Ishikawa (cell line): ENCODE data around the gene HOXD8.

Source experiments
- CEBPB ChIP-seq: IDR thresholded peaks from 2 replicates; pipeline ENCODE4 v1.6.1; 2012
- CREB1 ChIP-seq: IDR thresholded peaks from 2 replicates; pipeline ENCODE4 v1.6.1; 2012; ENCODE audit warnings: low read depth
- EGR1 ChIP-seq: IDR thresholded peaks from 2 replicates; pipeline ENCODE4 v1.6.1; 2012
- EP300 ChIP-seq: IDR thresholded peaks from 2 replicates; pipeline ENCODE4 v1.6.1; 2012; ENCODE audit warnings: borderline replicate concordance
- FOXM1 ChIP-seq: IDR thresholded peaks from 2 replicates; pipeline ENCODE4 v1.6.1; 2012; ENCODE audit warnings: low read depth, borderline replicate concordance
- NFIC ChIP-seq: IDR thresholded peaks from 2 replicates; pipeline ENCODE4 v1.6.1; 2012
- RAD21 ChIP-seq: IDR thresholded peaks from 2 replicates; pipeline ENCODE4 v1.6.1; 2012; ENCODE audit warnings: low read depth
- TAF1 ChIP-seq: IDR thresholded peaks from 2 replicates; pipeline ENCODE4 v1.6.1; 2012; ENCODE audit warnings: low read depth, mild to moderate bottlenecking
- TCF12 ChIP-seq: IDR thresholded peaks from 2 replicates; pipeline ENCODE4 v1.6.1; 2012; ENCODE audit warnings: low read depth
- TEAD4 ChIP-seq: IDR thresholded peaks from 2 replicates; pipeline ENCODE4 v1.6.1; 2012
- YY1 ChIP-seq: IDR thresholded peaks from 2 replicates; pipeline ENCODE4 v1.6.1; 2012; ENCODE audit warnings: low read depth
- ZBTB7A ChIP-seq: IDR thresholded peaks from 2 replicates; pipeline ENCODE4 v1.6.1; 2012; ENCODE audit warnings: low read depth
- TF ChIP-seq, protein P1 (sequence below): IDR thresholded peaks from 2 replicates; pipeline ENCODE4 v1.6.1; 2012
- TF ChIP-seq, protein P2 (sequence below): IDR thresholded peaks from 2 replicates; pipeline ENCODE4 v1.6.1; 2012; ENCODE audit warnings: low read depth, mild to moderate bottlenecking
- TF ChIP-seq, protein P3 (sequence below): IDR thresholded peaks from 2 replicates; pipeline ENCODE4 v1.6.1; 2012

The HOXD8 gene

DNA sequence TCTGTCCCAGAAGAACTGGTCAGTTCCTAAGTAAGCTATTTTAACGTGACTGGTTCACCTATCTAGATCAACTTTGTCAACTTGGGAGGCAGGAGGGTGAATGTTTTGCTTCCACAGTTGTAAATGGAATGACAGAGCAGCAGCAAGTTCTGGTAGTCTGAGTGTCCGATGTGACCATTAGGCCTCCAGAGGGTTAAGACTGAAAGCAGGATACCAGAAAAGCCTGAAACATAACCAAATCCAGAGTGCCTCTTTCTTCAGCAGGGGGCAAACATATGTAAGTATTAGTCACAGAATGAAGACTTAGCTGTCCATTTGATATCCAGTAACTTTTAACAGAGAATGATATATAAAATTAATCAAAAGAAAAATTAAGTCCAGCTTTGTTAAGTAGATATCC is 36.8 kb downstream of the HOXD8 start:
- TF ChIP-seq, protein P1, sequence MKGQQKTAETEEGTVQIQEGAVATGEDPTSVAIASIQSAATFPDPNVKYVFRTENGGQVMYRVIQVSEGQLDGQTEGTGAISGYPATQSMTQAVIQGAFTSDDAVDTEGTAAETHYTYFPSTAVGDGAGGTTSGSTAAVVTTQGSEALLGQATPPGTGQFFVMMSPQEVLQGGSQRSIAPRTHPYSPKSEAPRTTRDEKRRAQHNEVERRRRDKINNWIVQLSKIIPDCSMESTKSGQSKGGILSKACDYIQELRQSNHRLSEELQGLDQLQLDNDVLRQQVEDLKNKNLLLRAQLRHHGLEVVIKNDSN, result no peak
- TF ChIP-seq TAF1 (no peak), EP300 (no peak), CEBPB (no peak), EGR1 (no peak)
- TF ChIP-seq, protein P2, sequence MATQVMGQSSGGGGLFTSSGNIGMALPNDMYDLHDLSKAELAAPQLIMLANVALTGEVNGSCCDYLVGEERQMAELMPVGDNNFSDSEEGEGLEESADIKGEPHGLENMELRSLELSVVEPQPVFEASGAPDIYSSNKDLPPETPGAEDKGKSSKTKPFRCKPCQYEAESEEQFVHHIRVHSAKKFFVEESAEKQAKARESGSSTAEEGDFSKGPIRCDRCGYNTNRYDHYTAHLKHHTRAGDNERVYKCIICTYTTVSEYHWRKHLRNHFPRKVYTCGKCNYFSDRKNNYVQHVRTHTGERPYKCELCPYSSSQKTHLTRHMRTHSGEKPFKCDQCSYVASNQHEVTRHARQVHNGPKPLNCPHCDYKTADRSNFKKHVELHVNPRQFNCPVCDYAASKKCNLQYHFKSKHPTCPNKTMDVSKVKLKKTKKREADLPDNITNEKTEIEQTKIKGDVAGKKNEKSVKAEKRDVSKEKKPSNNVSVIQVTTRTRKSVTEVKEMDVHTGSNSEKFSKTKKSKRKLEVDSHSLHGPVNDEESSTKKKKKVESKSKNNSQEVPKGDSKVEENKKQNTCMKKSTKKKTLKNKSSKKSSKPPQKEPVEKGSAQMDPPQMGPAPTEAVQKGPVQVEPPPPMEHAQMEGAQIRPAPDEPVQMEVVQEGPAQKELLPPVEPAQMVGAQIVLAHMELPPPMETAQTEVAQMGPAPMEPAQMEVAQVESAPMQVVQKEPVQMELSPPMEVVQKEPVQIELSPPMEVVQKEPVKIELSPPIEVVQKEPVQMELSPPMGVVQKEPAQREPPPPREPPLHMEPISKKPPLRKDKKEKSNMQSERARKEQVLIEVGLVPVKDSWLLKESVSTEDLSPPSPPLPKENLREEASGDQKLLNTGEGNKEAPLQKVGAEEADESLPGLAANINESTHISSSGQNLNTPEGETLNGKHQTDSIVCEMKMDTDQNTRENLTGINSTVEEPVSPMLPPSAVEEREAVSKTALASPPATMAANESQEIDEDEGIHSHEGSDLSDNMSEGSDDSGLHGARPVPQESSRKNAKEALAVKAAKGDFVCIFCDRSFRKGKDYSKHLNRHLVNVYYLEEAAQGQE, result no peak
- TF ChIP-seq, protein P3, sequence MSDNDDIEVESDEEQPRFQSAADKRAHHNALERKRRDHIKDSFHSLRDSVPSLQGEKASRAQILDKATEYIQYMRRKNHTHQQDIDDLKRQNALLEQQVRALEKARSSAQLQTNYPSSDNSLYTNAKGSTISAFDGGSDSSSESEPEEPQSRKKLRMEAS, result no peak

DNA sequence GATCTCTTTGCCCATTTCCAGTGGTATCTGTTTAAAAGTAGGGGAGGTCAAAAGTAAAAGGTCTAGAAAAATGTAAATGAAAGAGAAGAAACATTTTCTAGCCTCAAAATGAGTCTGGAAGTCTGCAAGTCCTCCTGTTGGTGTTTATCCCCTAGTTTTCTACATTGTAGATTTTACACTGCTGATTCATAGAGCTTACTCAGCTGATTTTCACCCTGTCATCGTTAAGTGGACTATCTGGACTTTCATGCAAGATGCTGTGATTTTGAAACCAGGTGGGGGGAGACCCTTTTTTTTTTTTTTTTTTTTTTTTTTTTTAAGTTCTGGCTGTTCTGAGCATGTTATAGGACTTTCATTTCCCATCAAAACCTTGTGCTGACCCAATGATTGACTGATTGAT is 37.9 kb downstream of the HOXD8 start:
- no peak for TF ChIP-seq EP300

DNA sequence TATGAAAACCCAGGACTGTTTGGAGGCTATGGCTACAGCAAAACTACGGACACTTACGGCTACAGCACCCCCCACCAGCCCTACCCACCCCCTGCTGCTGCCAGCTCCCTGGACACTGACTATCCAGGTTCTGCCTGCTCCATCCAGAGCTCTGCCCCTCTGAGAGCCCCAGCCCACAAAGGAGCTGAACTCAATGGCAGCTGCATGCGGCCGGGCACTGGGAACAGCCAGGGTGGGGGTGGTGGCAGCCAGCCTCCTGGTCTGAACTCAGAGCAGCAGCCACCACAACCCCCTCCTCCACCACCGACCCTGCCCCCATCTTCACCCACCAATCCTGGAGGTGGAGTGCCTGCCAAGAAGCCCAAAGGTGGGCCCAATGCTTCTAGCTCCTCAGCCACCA is 39.7 kb downstream of the HOXD8 start:
- TF ChIP-seq YY1 (no peak), TEAD4 (no peak), ZBTB7A (no peak), CREB1 (no peak), NFIC (no peak), TAF1 (no peak), EGR1 (no peak), RAD21 (no peak), FOXM1 (no peak), CEBPB (no peak), TCF12 (no peak), EP300 (no peak)
- TF ChIP-seq, protein P3, result no peak
- TF ChIP-seq, protein P1, result no peak
- TF ChIP-seq, protein P2, result no peak

DNA sequence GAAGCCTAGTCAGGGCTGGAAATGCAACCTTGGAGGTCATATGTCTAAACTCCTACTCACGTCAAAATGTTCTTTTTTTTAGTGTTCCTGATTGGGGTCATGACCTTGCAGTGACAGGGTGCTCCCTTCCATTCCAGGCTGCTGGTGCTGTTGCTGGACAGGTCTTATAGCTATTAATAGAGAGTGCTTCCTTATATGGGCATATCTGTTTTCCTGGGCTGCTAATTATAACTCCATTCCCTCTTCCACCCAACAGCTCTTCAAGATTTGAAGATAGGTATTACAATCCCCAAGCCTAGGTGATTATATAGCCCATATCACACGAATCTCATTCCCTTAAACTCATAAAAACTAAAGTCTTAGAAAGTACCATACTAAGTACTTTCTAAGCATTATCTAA is 40.2 kb downstream of the HOXD8 start:
- TF ChIP-seq ZBTB7A (no peak), EP300 (no peak)

DNA sequence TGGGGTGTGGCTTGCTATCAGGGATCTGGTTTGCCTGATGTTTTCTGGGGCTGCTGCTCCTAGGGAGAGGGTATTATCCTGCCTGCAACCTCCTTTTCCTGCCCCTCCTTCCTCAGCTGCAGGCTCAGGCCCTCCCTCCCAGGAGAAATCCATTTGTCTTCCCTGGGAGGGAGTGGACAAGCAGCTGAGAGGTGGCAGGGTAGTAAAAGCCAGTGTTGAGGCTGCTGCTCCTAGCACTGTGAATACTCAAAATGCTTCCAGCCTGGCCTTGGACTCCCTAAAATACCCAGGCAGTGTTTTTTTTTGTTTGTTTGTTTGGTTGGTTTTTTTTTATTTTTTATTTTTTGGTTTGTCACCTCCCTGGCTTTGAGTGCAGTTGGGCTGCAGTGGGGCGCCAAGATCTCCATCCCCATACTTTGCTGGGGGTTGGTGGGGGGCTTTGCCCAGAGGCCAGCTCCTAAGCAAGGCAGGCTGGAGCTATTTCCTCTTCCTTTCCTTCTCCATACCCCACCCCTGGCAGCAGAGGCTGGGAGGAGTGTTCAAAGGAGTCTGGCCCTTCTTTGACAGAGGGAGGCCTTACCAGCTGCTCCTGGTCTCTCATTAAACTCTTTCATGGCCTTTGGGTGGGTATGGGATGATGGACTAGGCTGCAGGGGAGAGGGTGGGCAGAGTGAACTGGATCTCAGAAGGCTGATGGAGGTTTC is 41.2 kb downstream of the HOXD8 start:
- TF ChIP-seq CEBPB (no peak), EP300 (no peak), CREB1 (no peak), EGR1 (no peak), TEAD4 (no peak), ZBTB7A (no peak), RAD21 (no peak)
- TF ChIP-seq, protein P3, result no peak
- TF ChIP-seq, protein P2, result no peak
